Activated naive CD8-positive, alpha-beta T cell treated with anti-CD3 and anti-CD28 coated beads, Interleukin-2, amount 50 U/mL, for 16 hours (primary cell): ENCODE data around the gene CCDC152.
"Not testable (repeated sequence)": the region's sequence is repeated elsewhere in the genome, so short reads cannot be mapped to it uniquely, and the experiment has no call there.

Source experiments
- DNase-seq: peaks from one replicate; pipeline ENCODE4 v3.0.0-alpha.2; 2020; ENCODE audit warnings: low read depth, low spot score

The CCDC152 gene

DNA sequence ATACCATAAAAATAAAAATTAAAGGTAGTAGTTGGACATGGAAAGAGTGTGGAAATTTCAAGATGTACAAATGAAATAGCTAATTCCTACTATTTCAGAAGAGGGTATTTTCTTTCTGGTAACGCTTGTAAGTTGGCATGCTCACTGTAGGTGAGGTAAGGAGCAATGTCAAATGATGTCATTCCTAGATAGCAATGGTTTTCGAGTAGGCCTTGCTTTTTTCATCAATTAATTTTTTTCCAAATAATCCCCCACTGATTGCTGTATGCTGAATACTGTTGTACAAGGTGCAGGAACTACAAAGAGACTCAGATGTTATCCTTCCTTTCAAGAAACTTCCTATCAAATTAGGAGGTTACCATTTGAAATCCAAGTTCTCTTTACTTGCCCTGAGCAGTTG, 56.0 kb downstream of the CCDC152 start:
- no peak for DNase-seq

DNA sequence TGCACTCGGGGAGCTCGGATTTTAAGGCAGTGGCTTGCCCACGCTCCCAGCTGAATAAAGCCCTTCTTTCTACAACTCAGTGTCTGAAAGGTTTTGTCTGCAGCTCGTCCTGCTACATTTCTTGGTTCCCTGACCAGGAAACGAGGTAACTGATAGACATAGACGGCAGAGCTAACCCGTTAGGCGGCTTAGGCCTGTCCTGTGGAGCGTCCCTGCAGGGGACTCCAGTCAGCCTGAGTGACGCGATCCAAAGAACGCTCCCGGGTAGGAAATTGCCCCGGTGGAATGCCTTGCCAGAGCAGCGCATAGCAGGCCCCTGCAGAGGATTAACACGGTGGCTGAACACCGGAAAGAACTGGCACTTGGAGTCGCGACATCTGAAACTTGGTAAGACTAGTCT, 56.9 kb downstream of the CCDC152 start:
- DNase-seq: no peak

DNA sequence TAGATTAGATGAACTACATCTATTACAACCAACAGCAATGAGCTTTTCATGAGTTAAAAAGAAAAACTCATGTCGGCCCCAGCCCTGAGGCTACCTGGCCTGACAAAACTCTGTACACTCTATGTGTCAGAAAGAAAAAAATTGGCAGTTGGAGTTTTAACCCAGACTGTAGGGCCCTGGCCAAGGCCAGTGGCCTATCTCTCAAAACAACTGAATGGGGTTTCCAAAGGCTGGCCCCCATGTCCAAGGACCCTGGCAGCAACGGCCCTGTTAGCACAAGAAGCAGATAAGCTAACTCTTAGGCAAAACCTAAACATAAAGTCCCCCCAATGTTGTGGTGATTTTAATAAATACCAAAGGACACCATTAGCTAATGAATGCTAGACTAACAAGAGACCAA, 59.9 kb downstream of the CCDC152 start:
- DNase-seq: not testable (repeated sequence)

DNA sequence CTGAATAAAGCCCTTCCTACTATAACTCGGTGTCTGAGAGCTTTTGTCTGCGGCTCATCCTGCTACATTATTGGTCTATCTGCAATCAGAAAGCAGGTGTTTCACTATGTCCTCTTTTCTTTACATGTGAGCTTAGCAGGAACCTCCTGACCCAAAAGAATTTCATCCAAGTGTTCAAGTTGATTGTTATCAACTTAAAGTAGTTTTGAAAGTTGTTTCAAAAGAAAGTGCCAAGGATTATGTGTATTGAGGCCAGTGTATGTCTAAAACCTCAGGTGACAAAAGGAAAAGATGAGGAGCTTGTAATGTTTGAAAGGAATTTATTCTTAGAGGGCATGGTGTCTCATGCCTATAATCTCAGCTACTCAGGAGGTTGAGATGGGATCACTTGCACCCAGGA, 63.1 kb downstream of the CCDC152 start:
- DNase-seq: no peak

- no peak for DNase-seq
Observed at GRCh38 chr5:42822548-42822947, 65.9 kb downstream of the CCDC152 start.

GRCh38 chr5:42824347-42824976, 67.8 kb downstream of the CCDC152 start:
- DNase-seq: no peak

DNA sequence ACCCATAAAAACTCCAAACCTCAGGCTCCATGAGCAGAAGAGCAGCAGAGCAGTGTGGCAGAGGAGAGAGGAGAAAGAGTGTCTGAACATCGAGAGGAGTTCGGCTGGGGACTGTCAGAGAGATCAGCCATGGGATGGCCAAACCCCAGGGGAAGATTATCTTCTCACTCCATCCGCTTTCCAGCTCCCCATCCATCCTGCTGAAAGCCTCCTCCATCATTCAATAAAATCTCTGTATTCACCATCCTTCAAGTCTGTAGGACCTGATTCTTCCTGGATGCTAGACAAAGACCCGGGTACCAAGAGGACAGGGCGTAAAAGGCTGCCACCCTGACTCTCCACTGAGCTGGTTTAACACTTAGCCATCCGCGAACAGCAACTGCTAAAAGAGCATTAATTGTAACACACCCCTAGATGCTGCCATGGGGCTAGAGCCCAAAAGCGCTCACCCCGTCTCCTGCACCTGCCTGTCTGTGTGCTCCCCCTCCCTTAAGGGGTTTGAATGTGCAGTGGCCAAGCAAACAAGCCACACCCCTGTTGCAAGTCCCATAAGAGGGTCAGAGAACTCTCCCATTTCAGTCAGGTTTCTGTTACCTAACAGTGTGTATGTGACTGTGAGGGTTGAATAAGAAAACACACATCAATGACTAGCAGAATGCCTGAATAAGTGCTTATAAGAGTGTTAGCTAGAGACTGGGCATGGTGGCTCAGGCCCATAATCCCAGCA, 69.0 kb downstream of the CCDC152 start:
- DNase-seq: no peak

- no peak for DNase-seq
Observed at GRCh38 chr5:42826757-42827515, 70.3 kb downstream of the CCDC152 start.

DNA sequence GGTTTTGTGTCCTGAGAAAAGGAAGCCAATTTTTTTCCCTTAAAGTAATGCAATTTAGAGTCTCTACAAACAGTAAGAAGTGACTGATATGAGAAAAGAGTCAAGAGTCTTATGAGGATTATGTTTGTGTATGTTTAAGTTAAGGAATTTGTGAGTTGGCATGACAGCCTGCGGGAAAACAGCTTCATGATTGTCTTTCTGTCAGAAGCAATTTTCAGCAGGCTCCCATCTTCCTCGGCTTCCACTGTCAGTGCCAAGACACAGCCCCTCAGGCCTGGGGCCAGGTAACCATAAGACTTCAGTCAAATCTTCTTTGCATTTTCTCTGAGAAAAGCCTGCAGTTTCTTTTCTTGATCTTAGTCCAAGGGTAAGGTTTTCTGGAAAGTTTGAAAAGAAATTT, 72.1 kb downstream of the CCDC152 start:
- DNase-seq: no peak

- no peak for DNase-seq
Observed at GRCh38 chr5:42830924-42831323, 74.3 kb downstream of the CCDC152 start.

GRCh38 chr5:42832060-42832459, 75.4 kb downstream of the CCDC152 start:
- no peak for DNase-seq

DNA sequence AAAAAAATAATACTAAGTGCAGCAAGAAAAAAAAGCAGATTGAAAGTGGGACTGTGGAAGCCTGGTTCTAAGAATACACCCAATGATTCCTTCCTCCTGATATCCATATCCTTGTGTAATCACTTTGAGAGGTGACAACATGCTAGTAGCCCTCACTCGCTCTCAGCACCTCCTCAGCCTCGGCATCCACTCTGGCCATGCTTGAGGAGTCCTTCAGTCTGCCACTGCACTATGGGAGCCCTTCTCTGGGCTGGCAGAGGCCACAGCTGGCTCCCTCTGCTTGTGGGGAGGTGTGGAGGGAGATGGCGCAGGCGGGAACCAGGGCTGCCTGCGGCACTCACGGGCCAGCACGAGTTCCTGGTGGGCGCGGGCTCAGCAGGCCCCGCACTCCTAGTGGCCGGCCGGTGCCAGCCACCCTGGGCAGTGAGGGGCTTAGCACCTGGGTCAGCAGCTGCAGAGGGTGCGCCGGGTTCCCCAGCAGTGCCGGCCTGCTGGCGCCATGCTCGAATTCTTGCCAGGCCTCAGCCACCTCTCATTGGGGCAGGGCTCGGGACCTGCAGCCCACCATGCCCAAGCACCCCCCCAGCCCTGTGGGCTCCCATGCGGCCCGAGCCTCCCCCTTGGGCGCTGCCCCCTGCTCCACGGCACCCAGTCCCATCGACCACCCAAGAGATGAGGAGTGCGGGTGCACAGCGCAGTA, 79.6 kb downstream of the CCDC152 start:
- DNase-seq: no peak

GRCh38 chr5:42837601-42838000, 81.0 kb downstream of the CCDC152 start:
- no peak for DNase-seq

DNA sequence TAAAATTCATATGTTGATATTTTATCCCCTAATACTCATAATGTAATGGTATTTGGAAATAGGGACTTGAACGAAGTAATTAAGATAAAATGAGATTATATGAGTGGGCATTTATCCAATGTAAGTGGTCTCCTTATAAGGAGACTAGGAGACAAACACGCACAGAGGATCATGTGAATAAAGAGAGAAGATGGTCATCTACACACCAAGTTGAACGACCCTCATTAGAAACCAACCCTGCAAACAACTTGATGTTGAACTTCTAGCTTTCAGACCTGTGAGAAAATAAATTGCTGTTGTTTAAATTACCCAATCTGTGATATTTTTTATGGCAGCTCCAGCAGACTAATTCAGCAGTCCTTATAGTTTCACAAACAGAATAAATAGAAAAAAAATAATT, 82.6 kb downstream of the CCDC152 start:
- no peak for DNase-seq

DNA sequence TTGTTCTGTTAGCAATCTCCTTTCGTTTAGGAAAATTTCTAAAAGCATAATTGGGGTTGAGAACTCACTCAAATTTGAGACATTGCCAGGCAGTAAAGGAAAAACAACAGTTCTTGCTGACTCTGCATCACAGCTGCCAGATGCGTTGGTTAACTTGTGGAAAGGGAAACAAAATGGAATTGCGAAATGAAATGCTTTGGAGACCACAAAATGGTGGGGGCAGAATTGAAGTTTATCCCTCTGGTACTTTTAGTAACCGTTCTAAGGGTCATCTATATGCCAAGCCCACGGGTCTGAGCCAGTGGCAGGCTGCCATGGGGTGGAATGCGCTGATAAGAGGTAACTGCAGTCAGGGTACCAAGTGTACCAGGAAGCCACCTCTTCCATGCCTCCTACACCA, 83.7 kb downstream of the CCDC152 start:
- no peak for DNase-seq

DNA sequence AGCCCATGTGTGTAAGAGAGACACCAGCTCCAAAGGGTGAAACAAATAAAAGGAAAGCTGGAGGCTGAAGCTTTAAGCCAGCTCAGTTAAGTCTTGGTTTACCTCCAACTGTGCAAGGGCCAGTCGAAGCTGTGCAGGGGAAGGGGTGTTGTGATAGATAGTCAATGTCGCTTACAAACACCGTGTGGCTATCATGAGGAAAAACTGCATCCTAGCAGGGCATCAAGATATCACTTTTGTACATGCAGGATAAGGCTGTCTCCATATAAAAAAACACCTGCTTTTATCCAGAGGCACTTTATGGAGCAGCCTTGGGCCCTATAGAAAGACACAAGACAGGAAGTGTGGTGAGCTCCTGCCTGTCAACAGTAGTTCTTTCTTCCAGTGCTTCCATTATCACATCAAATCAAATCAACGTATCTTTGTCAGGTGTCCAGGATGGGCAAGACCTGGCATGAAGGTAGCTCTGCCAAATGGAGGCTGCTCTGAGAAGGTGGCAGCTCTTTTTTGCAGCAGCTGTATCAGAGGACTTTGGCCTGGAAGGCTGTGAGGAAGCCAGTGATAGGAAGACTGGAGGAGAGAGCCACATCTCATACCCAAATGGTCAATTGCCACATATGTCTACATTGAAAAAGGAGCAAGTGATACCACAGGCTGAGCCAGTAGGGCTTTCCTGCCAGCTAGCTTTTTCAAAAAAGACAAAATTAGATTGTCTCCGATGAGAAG, 84.4 kb downstream of the CCDC152 start:
- DNase-seq: no peak

DNA sequence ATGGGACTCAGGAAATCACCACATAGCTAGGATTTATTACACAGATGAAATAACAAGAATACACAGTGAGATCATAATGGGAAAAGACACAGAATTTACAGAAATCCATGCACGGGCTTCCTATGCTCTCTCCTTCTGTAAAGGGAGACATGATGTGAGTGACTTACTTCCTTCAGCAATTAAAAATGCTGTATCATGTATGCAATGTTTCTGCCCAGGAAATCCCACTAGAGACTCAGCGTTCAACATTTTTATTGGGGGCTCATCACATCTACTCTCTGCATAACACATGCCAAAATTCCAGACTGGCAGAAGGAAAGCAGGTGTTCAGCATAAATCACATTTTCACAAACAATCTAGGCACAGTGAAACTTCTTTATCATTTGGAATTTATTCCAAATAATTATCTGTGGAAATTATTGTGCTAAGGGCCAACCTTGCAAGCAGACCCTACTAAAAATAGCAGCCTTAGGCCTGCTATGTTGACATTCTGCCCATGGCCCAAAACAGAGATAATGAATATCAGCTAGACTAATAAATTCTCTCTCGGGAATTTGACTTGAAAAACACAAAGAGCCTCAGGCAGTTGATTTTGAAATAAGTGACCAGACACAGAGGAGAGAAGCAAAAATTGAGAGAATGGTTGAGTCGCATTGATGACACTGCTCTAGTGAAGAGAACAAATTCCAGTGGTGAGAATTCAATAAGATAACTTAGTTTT, 86.5 kb downstream of the CCDC152 start:
- DNase-seq: no peak

GRCh38 chr5:42843675-42844292, 87.2 kb downstream of the CCDC152 start:
- DNase-seq: no peak

DNA sequence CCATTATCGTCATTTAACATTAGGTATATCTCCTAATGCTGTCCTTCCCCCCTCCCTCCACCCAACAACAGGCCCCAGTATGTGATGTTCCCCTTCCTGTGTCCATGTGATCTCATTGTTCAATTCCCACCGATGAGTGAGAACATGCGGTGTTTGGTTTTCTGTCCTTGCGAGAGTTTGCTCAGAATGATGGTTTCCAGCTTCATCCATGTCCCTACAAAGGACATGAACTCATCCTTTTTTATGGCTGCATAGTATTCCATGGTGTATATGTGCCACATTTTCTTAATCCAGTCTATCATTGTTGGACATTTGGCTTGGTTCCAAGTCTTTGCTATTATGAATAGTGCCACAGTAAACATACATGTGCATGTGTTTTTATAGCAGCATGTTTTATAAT, 87.8 kb downstream of the CCDC152 start:
- not testable (repeated sequence) for DNase-seq

DNA sequence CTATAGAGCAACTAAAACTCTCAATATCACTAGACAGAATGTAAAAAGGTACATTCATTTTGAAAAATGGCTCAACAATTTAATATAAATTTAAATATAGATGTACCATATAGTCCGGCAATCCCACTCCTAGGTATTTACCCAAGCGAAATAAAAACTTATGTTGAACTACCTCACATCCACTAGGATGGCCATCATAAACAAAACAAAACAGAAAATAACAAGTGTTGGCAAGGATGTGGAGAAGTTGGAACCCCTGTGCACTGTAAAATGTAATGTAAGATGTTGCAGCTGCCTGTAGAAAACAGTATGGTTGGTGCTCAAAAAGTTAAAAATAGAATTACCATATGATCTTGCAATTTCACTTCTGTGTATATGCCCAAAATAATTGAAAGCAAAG, 91.9 kb downstream of the CCDC152 start:
- DNase-seq: no peak
